Fibroblast of skin of right biceps (primary cell): ENCODE data around the gene UGCG.
"Not testable (repeated sequence)": the region's sequence is repeated elsewhere in the genome, so short reads cannot be mapped to it uniquely, and the experiment has no call there.

ENCODE experiments used
- DNase-seq: peaks from one replicate; pipeline ENCODE4 v3.0.0-alpha.2; 2013

UGCG gene

DNA sequence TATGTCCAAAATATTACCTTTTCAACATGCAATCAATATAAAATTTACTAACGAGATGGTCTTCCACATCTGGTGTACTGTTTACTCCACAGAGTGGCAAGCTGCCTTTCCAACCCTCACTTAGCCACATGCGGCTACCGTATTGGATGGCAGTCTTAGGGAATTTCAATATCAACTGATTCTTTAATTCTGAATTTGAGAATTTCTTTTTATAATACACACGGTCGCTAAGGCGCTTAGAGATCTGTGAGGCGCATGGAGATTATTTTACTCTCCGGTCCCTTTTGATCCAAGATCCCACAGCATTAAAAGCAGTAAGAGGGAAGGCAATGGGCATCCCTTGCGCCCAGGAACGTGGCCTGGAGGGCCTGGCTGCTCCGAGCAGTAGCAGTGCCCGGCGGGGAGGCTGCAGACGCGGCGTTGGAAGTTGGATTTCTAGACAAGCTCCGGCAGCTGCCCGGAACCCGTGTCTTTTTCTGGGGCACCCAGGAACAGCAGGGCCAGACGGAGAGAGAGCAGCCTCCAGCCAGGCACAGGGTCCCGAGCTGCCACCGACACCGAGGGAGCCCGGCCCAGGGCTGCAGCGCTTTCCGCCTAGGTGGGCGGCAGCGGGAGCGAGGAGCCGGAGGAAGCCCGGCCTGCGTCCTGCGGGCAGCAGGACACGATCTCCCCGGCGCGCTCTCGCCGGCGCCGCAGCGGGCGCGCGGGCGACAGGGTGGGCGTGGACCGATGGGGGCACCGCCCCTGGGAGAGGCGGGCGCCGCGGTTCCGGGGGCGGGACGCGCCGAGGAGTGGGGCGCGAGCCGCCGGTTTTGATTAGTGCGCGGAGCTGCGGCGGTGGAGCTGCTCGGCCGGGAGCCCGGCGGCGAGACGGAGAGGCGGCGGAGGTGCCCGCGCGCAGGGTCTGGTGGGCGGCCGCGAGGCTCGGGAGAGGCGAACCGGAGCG lies at the start of gene UGCG:
TSS of gene UGCG (plus strand) at position 819 of the 946 bp plus-strand sequence. CDS start 402 bp downstream, outside the sequence.
- peak; percentile 94 for DNase-seq

DNA sequence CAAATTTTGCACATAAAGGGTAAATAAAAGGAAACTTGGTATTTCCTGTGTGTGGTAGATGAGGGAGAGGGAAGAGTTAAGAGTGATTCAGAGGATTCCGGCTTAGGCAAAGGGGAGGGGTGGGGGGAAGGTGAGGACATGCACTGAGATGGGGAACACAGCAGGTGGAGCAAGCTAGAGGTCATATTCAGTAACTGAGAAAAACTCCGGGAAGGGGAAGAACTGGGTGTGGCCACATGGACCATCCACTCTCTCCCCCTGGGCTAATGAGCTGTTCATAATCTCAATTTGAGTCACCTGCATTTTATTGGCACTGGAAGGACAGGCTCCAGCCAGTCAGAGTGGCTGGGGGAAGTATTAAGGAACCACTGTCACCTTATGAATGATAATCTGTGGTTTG lies 45.1 kb upstream of the UGCG start:
- peak; percentile 50 for DNase-seq

DNA sequence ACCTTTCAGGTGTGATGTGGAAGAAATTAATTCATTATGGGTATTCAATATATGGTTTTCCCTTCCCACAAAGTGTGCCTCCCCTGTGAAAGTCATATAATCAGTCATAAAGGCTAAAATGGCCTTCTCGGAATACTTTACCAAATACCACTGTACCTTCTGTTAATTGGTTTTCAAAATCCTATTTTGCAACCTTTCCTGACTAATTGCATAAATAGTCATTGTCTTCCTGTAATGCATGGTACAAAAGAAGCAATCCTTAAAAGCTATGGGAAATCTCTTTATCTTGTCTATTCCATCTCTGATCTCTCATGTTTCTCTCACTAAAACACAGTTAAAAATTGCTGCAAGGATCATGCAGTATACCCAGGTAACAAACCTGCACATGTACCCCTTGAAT lies 44.3 kb upstream of the UGCG start:
- no peak for DNase-seq

DNA sequence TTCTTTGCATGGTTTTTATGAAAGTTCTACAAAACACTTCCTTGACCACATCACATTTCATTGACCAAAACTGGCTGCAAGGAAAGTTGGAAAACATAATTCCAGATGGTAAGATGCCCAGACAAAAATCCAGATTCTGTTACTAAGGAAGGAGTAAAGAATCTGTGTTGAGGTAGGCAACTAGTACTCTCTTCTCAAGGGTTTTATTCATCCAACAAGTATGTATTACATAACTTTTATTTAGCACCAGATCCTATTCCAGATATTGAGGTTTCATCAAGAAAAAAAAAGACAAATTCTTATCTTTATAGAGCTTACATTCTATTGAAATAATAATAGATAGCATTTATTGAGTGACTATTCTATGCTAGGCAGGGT lies 43.2 kb upstream of the UGCG start:
- no peak for DNase-seq

DNA sequence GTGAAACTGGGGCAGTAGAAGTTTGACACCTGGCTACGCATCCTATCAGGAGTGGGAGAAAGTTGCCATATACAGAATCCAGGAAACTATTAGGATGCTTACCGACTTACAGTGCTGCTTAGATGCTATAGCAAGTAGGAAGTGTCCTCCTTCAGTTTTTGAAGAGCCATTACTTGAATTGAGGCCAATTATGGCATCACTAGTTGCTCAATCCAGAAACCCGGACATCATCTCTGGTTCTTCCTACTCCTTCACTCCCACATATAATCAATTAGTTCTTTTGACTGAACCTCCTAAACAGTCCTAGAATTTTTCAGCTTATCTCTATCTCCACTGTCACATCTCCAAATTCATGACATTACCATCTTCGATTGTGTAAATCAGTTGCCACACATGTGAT lies 41.8 kb upstream of the UGCG start:
- no peak for DNase-seq

DNA sequence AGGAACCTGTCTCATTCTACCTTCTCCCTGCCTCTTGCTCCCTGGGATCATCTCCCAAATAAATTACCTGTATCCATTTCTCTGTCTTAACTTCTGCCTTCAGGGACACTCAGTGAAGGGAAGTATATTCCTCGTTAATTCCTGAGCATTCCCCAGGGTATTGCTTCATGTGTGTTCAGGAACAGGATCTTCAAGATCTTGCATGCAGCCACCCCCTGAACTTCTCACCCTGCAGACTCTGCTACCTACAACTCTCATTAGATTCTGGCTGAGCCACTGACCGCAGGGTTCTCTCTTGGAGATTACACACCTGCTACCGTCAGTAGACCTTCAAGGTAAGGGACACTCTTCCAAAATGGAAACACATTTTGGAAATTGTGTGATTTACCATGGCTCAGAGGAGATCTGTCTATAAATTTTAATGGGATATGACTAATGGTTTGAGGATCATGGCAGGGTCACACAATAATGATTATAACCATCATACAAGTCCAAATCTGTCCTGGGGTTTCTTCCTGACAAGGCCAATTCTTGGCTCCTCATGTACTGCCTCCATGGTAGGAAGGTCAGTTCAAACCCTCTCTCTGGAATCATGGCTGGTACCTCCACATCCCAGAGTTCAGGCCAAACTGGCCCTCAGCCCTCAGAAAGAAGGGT lies 38.9 kb upstream of the UGCG start:
- no peak for DNase-seq

DNA sequence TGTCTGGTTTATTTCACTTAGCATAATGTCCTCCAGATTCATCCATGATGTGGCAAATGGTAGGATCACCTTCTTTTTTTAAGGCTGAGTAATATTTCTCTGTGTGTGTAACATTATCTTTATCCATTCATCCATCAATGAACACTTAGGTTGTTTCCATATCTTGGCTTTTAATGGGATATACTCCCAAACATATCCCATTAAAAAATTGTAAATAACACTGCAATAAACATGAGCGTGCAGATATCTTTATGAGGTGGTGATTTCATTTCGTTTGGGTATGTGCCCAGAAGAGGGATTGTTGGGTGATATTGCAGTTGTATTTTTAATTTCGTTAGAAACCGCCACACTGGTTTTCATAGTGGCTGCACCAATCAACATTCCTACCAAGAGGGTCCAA lies 36.2 kb upstream of the UGCG start:
- DNase-seq = no peak

DNA sequence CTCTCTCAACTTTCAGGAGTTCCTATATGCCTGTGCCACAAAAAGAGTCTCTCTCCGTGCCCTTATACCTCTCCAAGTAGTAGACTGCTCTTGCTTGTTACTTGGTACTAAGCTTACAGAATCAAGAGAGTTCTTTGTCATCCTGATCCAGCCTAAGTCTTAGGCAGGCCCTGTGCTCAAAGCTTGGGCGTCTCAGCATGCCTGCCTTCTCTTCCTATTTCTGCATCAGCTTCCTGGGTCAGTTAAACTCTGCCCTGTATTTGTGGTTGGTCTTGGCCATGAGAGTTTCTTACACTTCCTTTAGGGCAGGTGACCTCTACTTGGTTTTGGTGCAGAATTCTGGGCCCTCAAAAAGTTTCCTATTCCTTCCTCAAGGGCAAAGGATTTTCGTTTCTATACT lies 33.0 kb upstream of the UGCG start:
- no peak for DNase-seq

DNA sequence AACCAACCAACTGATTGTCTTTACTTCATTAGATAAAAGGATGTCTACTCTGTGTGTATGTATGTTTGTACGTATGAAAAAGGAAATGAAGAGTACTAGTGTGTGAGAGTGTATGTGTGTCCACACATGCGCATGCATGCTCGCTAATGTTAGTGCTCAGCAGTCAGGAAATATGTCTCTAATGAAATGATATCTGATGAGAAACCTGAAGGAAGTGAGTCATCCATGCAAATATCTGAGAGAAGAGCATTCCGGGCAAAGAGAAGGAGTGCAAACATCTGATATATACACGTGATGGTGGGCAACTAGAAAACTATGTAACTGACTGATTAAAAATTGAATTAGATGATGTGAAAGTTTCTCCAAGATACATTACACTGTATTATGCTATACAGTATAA lies 29.6 kb upstream of the UGCG start:
- peak; percentile 92 for DNase-seq

DNA sequence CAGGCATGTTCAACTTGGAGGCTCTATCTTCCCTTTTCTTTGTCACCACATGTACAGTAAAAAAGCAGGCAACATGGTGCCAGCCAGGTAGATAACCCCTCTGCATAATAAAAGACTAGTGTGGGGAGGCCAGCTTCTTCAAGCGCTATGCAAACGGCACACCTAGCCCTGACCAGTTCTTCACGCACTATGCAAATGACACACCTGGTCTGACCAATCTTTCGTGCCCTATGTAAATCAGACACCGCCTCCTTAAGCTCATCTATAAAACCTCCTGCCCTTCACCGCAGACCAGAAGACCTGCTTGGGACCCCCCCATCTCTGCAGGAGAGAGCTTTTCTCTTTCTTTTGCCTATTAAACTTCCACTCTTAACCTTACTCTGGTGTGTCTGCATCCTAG lies 28.1 kb upstream of the UGCG start:
- no peak for DNase-seq

DNA sequence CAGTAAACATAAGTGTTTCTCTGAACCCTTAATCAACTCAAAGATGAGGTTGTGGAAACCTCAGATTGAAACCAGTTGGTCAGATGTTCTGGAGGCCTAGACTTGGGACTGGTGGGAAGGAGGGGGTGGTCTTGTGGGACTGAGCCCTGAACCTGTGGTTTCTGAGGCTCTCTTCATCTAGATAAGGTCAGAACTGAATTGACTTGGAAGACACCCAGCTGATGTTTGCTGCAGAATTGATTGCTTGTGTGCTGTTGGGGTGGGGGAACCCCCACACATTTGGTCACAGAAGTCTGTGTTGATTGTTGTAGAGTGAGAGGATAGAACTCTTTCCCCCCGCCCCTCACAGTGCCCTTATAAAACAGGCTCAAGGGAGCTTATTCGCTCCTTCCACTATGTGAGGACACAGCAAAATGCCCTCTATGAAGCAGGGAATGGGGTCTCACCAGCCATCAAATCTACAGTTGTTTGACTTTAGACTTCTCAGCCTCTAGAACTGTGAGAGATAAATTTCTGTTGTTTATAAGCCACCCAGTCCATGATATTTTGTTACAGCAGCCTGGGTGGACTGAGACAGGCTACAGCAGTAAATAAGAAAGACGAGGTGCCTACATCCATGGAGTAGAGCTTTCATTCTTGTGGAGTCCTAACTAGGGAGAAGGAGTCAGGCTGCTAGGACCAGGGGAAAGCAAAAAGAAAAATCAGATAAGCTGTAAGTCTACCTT lies 25.7 kb upstream of the UGCG start:
- DNase-seq = no peak

DNA sequence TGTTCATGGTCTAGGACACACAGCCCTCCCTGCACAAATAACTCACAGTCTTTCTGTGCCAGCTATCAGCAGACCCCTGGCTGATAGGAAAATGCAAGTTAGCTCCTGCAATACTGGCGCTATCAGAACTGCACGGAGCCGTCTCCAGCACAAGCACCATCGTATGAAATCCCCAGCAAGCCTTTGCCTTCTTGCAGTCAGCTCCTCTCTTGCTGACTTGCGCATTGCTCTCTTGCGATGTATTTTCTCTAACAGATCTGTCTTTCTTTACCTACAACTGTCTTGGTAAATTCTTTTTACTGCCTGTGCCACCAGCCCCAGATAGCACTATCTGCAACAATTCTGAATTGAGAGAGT lies 25.1 kb upstream of the UGCG start:
- DNase-seq = no peak

DNA sequence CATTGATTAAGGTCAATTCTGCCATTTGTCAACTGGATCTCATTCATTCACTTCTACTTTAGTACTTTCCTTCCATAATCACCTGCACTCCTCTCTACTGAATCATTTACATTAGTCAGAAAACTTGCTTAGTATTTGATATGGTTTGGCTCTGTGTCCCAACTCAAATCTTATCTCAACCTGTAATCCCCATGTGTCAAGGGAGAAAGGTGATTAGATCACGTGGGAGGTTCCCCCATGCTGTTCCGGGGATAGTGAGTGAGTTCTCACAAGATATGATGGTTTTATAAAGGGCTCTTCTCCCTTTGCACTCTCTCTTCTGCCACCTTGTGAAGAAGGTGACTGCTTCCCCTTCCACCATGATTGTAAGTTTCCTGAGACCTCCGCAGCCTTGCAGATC lies 23.7 kb upstream of the UGCG start:
- DNase-seq = no peak

DNA sequence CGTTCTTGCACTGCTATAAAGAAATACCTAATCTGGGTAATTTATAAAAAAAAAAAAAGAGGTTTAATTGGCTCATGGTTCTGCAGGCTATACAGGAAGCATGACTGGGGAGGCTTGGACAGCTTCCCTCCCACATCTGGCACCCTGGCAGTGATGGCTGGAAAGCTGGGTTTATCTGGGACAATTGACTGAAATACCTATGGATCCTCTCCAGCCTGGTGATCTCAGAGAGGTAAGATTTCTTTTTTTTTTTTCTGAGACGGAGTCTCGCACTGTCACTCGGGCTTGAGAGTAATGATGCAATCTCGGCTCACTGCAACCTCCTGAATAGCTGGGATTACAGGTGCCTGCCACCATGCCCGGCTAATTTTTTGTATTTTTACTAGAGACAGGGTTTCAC lies 22.7 kb upstream of the UGCG start:
- no peak for DNase-seq

DNA sequence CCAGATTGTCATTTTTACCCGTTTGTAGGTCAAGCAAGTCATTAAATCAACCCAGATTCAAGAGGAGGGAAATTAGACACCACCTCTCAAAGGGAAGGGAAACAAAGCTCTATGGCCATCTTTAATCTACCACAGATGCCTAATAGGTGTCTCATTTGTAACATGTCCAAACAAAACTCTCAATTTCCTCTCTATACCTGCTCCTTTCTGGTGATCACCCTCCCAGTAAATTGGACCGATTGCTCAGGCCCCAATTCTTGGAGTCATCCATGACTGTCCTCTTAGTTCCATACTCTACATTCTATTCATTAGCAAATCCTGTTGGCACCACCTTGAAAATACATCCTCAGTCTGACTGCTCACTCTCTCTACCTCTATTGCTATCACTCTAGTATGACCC lies 22.1 kb upstream of the UGCG start:
- no peak for DNase-seq

DNA sequence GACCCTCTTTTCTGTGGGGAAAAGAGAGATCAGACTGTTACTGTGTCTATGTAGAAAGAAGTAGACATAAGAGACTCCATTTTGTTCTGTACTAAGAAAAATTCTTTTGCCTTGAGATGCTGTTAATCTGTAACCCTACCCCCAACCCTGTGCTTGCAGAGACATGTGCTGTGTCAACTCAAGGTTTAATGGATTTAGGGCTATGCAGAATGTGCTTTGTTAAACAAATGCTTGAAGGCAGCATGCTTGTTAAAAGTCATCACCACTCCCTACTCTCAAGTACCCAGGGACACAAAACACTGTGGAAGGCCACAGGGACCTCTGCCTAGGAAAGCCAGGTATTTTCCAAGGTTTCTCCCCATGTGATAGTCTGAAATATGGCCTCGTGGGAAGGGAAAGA lies 21.3 kb upstream of the UGCG start:
- not testable (repeated sequence) for DNase-seq

DNA sequence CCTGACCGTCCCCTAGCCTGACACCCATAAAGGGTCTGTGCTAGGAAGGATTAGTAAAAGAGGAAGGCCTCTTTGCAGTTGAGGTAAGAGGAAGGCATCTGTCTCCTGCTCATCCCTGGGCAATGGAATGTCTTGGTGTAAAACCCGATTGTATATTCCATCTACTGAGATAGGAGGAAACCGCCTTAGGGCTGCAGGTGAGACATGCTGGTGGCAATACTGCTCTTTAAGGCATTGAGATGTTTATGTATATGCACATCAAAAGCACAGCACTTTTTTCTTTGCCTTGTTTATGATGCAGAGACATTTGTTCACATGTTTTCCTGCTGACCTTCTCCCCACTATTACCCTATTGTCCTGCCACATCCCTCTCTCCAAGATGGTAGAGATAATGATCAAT lies 20.9 kb upstream of the UGCG start:
- not testable (repeated sequence) for DNase-seq

DNA sequence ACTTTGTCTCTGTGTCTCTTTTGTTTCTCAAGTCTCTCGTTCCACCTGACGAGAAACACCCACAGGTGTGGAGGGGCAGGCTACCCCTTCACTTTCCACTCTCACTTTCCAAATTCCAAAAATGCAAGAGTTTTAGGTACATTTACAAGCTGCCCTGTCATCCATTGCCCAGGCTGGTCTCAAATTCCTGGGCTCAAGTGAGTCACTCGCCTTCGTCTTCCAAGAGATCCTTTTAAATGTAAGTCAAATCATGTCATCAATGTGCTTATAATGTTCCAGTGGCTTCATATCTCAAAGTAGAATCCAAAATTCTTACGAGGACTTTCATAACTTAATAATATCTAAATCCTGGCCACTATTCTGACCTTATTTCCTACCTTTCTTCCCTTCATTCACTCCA lies 20.4 kb upstream of the UGCG start:
- no peak for DNase-seq

DNA sequence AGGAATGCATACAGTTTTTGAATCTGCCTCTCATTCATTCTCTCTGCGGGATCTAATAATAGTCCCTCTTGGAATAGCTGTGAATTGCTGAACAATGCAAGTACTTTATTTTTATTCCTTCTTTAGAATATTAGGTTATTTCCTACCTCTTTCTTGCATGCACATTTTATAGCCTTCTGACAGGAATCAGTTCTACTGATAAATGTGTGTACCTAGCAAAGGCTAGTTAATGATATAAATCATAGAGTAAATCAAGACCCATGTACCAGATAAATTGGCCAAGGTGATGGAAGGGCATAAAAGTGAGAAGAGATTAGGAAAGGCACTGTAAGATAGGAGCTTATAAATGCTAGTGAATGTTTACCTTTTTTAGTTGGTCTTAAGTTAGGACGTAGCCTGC lies 19.2 kb upstream of the UGCG start:
- no peak for DNase-seq

DNA sequence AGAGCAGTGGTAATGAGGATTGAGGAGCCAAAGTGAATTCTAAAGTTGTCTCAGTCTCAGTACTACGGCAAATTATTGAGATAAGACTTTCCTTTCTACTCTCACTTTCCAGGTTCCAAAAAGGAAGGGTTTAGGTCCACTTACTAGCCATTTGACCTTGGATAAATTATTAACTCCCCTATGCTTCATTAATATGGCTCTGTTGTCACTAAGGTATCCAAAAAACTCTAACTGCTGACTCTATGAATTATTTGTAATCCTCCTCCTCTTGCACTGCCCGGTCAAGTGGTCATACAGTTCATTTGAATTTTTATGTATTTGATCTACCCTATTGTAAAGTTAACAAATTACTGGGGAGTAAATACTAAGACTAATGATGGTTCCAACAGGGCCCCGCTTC lies 17.7 kb upstream of the UGCG start:
- DNase-seq = no peak

DNA sequence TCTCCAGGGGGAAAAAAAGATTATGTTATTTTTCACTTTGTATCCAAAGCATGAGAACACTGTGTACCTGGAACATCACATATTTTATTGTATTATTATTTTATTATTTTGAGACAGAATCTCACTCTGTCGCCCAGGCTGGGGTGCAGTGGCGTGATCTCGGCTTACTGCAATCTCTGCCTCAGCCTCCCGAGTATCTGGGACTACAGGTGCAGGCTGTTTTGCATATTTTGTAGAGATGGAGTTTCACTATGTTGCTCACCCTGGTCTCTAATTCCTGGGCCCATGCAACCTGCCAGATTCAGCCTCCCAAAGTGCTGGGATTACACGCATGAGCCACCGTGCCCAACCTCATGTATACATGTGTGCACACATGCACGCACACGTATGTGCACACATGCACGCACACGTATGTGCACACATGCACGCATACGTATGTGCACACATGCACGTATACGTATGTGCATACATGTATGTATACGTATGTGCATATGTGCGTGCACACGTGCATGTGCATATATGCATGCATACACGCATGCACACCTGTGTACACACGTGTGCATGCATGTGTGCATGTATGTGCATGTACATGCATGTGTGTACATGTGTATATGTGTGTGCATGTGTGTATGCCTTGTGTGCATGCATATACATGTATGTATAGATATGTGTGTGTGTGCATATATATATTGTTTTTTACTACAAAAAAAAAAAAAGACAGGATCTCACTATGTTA lies 9.5 kb upstream of the UGCG start:
- no peak for DNase-seq

DNA sequence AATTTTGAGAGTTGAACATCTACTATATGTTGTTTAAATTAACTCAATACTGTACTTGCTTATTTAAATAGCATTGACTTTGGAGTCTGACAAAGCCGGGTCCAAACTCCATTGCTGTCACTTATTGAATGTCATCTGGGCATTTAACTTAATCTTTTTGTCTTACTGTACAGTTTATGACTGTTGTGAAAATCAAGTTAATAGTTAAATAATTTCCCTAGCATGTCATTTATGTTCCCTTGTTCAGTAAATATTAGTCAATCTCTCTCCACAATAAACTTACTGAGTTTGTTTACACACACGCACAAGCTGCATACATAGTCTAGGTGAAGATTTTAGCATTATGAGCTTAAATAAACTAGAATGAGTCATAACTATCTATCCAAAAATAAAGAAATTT lies 6.3 kb upstream of the UGCG start:
- no peak for DNase-seq

DNA sequence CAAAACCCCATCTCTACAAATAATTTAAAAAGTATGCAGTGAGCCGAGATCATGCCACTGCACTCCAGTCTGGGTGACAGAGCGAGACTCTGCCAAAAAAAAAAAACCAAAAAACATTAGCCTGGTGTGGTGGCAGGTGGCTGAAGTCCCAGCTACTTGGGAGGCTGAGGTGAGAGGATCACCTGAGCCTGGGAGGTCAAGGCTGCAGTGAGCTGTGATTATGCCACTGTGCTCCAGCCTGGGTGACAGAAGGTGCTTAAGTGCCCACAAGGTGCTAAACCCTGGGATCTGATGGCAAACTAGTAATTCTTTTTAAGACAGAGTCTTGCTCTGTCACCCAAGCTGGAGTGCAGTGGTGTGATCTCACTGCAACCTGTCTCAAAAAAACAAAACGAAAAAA lies 5.7 kb upstream of the UGCG start:
- not testable (repeated sequence) for DNase-seq
